Measurements from ENCODE around the gene ADCK1.
A peak's percentile ranks its signal among the peaks of the same experiment; 100 is the strongest.

ADCK1 gene

GRCh38 chr14:77976591-77976990 is 176.7 kb downstream of the ADCK1 start:
- TF ChIP-seq USF1 (IDR thresholded peaks at IDR 0.05) (no peak), RAD21 (IDR thresholded peaks at IDR 0.05; ENCODE audit: low read depth) (no peak), CREB1 (IDR thresholded peaks at IDR 0.05; ENCODE audit: low read depth) (no peak), TEAD4 (IDR thresholded peaks at IDR 0.05) (no peak), MAX (IDR thresholded peaks at IDR 0.05) (no peak), EGR1 (IDR thresholded peaks at IDR 0.05) (no peak), CEBPB (IDR thresholded peaks at IDR 0.05) (no peak), REST (IDR thresholded peaks at IDR 0.05; ENCODE audit: low read depth) (no peak), TCF12 (IDR thresholded peaks at IDR 0.05; ENCODE audit: low read depth) (no peak), ZBTB7A (IDR thresholded peaks at IDR 0.05; ENCODE audit: low read depth) (no peak), YY1 (IDR thresholded peaks at IDR 0.05; ENCODE audit: low read depth) (no peak), EP300 (IDR thresholded peaks at IDR 0.05; ENCODE audit: borderline replicate concordance) (no peak), TAF1 (IDR thresholded peaks at IDR 0.05; ENCODE audit: low read depth) (no peak), FOXM1 (IDR thresholded peaks at IDR 0.05; ENCODE audit: borderline replicate concordance, low read depth) (no peak), NFIC (IDR thresholded peaks at IDR 0.05) (no peak)

GRCh38 chr14:77979171-77979570 is 179.3 kb downstream of the ADCK1 start:
- TF ChIP-seq YY1 (IDR thresholded peaks at IDR 0.05; ENCODE audit: low read depth) (no peak), EP300 (IDR thresholded peaks at IDR 0.05; ENCODE audit: borderline replicate concordance) (no peak), CREB1 (IDR thresholded peaks at IDR 0.05; ENCODE audit: low read depth) (no peak), CEBPB (IDR thresholded peaks at IDR 0.05) (no peak), ZBTB7A (IDR thresholded peaks at IDR 0.05; ENCODE audit: low read depth) (no peak), RAD21 (IDR thresholded peaks at IDR 0.05; ENCODE audit: low read depth) (no peak), REST (IDR thresholded peaks at IDR 0.05; ENCODE audit: low read depth) (no peak), USF1 (IDR thresholded peaks at IDR 0.05) (no peak), TAF1 (IDR thresholded peaks at IDR 0.05; ENCODE audit: low read depth) (no peak), MAX (IDR thresholded peaks at IDR 0.05) (no peak), FOXM1 (IDR thresholded peaks at IDR 0.05; ENCODE audit: borderline replicate concordance, low read depth) (no peak), EGR1 (IDR thresholded peaks at IDR 0.05) (no peak), NFIC (IDR thresholded peaks at IDR 0.05) (no peak), TCF12 (IDR thresholded peaks at IDR 0.05; ENCODE audit: low read depth) (no peak), TEAD4 (IDR thresholded peaks at IDR 0.05) (no peak)

GRCh38 chr14:77979666-77980351 is 179.9 kb downstream of the ADCK1 start:
- TF ChIP-seq EP300 (IDR thresholded peaks at IDR 0.05; ENCODE audit: borderline replicate concordance) (no peak), ZBTB7A (IDR thresholded peaks at IDR 0.05; ENCODE audit: low read depth) (no peak), USF1 (IDR thresholded peaks at IDR 0.05) (no peak), NFIC (IDR thresholded peaks at IDR 0.05) (no peak)

GRCh38 chr14:77980475-77981321 is 180.8 kb downstream of the ADCK1 start:
- no peak for TF ChIP-seq USF1 (IDR thresholded peaks at IDR 0.05)
- TF ChIP-seq TEAD4 (IDR thresholded peaks at IDR 0.05) = no peak
- TF ChIP-seq REST (IDR thresholded peaks at IDR 0.05; ENCODE audit: low read depth) = no peak
- no peak for TF ChIP-seq CREB1 (IDR thresholded peaks at IDR 0.05; ENCODE audit: low read depth)
- 0 out of 2 replicates have a peak, but pooled peaks have one; percentile 35 for TF ChIP-seq EGR1 (IDR thresholded peaks at IDR 0.05)
- TF ChIP-seq FOXM1 (IDR thresholded peaks at IDR 0.05; ENCODE audit: borderline replicate concordance, low read depth) = no peak
- no peak for TF ChIP-seq NFIC (IDR thresholded peaks at IDR 0.05)
- TF ChIP-seq MAX (IDR thresholded peaks at IDR 0.05) = peak; percentile 74
- TF ChIP-seq YY1 (IDR thresholded peaks at IDR 0.05; ENCODE audit: low read depth) = no peak
- TF ChIP-seq ZBTB7A (IDR thresholded peaks at IDR 0.05; ENCODE audit: low read depth) = no peak
- TF ChIP-seq TAF1 (IDR thresholded peaks at IDR 0.05; ENCODE audit: low read depth) = peak; percentile 51; the same call in 1 of the 2 replicates
- no peak for TF ChIP-seq EP300 (IDR thresholded peaks at IDR 0.05; ENCODE audit: borderline replicate concordance)
- no peak for TF ChIP-seq RAD21 (IDR thresholded peaks at IDR 0.05; ENCODE audit: low read depth)
- TF ChIP-seq TCF12 (IDR thresholded peaks at IDR 0.05; ENCODE audit: low read depth) = 0 out of 2 replicates have a peak, but pooled peaks have one; percentile 28
- TF ChIP-seq CEBPB (IDR thresholded peaks at IDR 0.05) = no peak
